ENCODE data around the gene LRSAM1.

GRCh38 chr9:127506814-127507750 is 55.8 kb downstream of the LRSAM1 start:
- 0 out of 2 replicates have a peak, but pooled peaks have one; percentile 10 for TF ChIP-seq CTCF (IDR thresholded peaks at IDR 0.05; ENCODE audit: low read length)
- no peak for TF ChIP-seq EZH2 (optimal IDR thresholded peaks at IDR 0.05; ENCODE audit: low read depth, low read length)

Measured in MM.1S (cell line).